ENCODE data around the gene ST8SIA1. TPM values are rescaled to one million over a fixed set of nuclear protein-coding genes. Genes with fewer than 3 reads are reported as not detected.

The ST8SIA1 gene
- total and polyA plus RNA-seq, 2 of the 8 experiments (the other 6 are each of a cell fraction or from before 2014, with no cell fraction given), result 1.9 to 4.4 TPM

GRCh38 chr12:22206111-22206728, 128.3 kb downstream of the ST8SIA1 start:
- no peak overlapping the region for H2AFZ ChIP-seq (ENCODE audit: low read length)
- no peaks in the 10 kb centered on the region for H3K9me3 ChIP-seq (ENCODE audit: insufficient read depth in 2 of 2, low read depth in 1 of 2, low read length in 1 of 2)
- H2AK5ac ChIP-seq (ENCODE audit: low read depth, low read length), result no peak overlapping the region
- no peak overlapping the region for H3K27ac ChIP-seq (ENCODE audit: low read depth, low read length)
- no peak overlapping the region for H4K91ac ChIP-seq (replicated peaks; ENCODE audit: insufficient read length, low read length)
- H3K27me3 ChIP-seq (replicated peaks in 1 of 4; ENCODE audit: control insufficient read depth in 3 of 4, extremely low read depth in 1 of 4, insufficient read depth in 3 of 4, low read length in 3 of 4), result no peaks in the 10 kb centered on the region
- no peak overlapping the region for H3K9ac ChIP-seq (replicated peaks in 1 of 4; ENCODE audit: extremely low read depth in 1 of 4, low read depth in 3 of 4, low read length in 3 of 4)
- no peak overlapping the region for H2BK12ac ChIP-seq (ENCODE audit: low read depth, low read length)
- H3K79me2 ChIP-seq (ENCODE audit: control insufficient read depth in 1 of 2, insufficient read depth in 2 of 2, low read length in 2 of 2), result no peaks in the 10 kb centered on the region
- H3K14ac ChIP-seq (ENCODE audit: insufficient read length), result no peak overlapping the region
- H3K4me2 ChIP-seq (ENCODE audit: insufficient read depth in 1 of 2, low read depth in 2 of 2, low read length in 2 of 2), result no peak overlapping the region
- DNase-seq (ENCODE audit: low read depth in 1 of 2, low spot score in 2 of 2) (no peak), FAIRE-seq (no peak)
- CTCF ChIA-PET (ENCODE audit: partially characterized antibody), result interaction anchor here (1.1 to 1.4 kb wide), 4 partner anchors 105 to 237 kb away, joined by 3 to 4 read pairs (median 3); no protein-coding TSS in a partner anchor
- no peaks in the 10 kb centered on the region for H3K36me3 ChIP-seq (ENCODE audit: control insufficient read depth in 2 of 4, insufficient read depth in 4 of 4, low read length in 3 of 4)
- no peaks in the 10 kb centered on the region for H3K4me1 ChIP-seq (replicated peaks in 1 of 4; ENCODE audit: control insufficient read depth in 3 of 4, insufficient read depth in 4 of 4, low read length in 3 of 4)
- no peak overlapping the region for H3K18ac ChIP-seq (ENCODE audit: extremely low read depth, low read length)
- no peaks in the 10 kb centered on the region for H3K79me1 ChIP-seq (ENCODE audit: low read depth, low read length)
- no peak overlapping the region for H4K5ac ChIP-seq (ENCODE audit: insufficient read length, low read depth, low read length)
- POLR2A ChIA-PET (ENCODE audit: partially characterized antibody), result no interaction called here
- H2BK20ac ChIP-seq (ENCODE audit: low read length), result no peak overlapping the region
- no peak overlapping the region for H3K4ac ChIP-seq (replicated peaks; ENCODE audit: insufficient read length, low read depth, low read length)
- H4K8ac ChIP-seq (ENCODE audit: extremely low read depth, insufficient read depth, low read length), result no peak overlapping the region
- H3K23ac ChIP-seq (ENCODE audit: insufficient read length), result no peak overlapping the region
- WGBS, 2 experiments (ENCODE audit: extremely low coverage in 1 of 2, insufficient coverage in 1 of 2, insufficient read length in 1 of 2, insufficient replicate concordance in 2 of 2, low coverage in 1 of 2, low lambda C conversion rate in 2 of 2, missing lambda C conversion rate in 1 of 2), result 92% methylated on average over 6 of the region's 6 CpGs; no CpG with 5 or more reads in 1 of the 2 experiments
- no peak overlapping the region for H2BK5ac ChIP-seq (ENCODE audit: low read depth, low read length)
- H2BK15ac ChIP-seq (ENCODE audit: low read length), result no peak overlapping the region
- no peaks in the 10 kb centered on the region for H3K23me2 ChIP-seq (ENCODE audit: low read depth, low read length)
- no peak overlapping the region for H3K4me3 ChIP-seq (ENCODE audit: extremely low read depth in 1 of 4, insufficient read depth in 2 of 4, low read depth in 3 of 4, low read length in 4 of 4)
- H4K20me1 ChIP-seq (replicated peaks in 1 of 2; ENCODE audit: control insufficient read depth in 1 of 2, insufficient read depth in 2 of 2, low read length in 2 of 2), result no peaks in the 10 kb centered on the region
- TF ChIP-seq TCF12 (IDR thresholded peaks at IDR 0.05; ENCODE audit: low read depth, low read length) (no peak), SIRT6 (IDR thresholded peaks at IDR 0.05; ENCODE audit: low read length) (no peak), CEBPB (IDR thresholded peaks at IDR 0.05; ENCODE audit: low read depth, low read length) (no peak), TEAD4 (IDR thresholded peaks at IDR 0.05; ENCODE audit: low read depth, low read length) (no peak), JUN (IDR thresholded peaks at IDR 0.05; ENCODE audit: low read depth, low read length) (no peak), GTF2F1 (IDR thresholded peaks at IDR 0.05; ENCODE audit: borderline replicate concordance, low read depth, low read length) (no peak), SAP30 (IDR thresholded peaks at IDR 0.05; ENCODE audit: insufficient read depth, insufficient replicate concordance, low read length) (no peak), POLR2AphosphoS5 (IDR thresholded peaks at IDR 0.05; ENCODE audit: low read depth, low read length) (no peak), YY1 (IDR thresholded peaks at IDR 0.05; ENCODE audit: low read depth, low read length) (no peak)
- TF ChIP-seq, protein P1, sequence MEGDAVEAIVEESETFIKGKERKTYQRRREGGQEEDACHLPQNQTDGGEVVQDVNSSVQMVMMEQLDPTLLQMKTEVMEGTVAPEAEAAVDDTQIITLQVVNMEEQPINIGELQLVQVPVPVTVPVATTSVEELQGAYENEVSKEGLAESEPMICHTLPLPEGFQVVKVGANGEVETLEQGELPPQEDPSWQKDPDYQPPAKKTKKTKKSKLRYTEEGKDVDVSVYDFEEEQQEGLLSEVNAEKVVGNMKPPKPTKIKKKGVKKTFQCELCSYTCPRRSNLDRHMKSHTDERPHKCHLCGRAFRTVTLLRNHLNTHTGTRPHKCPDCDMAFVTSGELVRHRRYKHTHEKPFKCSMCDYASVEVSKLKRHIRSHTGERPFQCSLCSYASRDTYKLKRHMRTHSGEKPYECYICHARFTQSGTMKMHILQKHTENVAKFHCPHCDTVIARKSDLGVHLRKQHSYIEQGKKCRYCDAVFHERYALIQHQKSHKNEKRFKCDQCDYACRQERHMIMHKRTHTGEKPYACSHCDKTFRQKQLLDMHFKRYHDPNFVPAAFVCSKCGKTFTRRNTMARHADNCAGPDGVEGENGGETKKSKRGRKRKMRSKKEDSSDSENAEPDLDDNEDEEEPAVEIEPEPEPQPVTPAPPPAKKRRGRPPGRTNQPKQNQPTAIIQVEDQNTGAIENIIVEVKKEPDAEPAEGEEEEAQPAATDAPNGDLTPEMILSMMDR (IDR thresholded peaks at IDR 0.05; ENCODE audit: control extremely low read depth in 1 of 3, insufficient read depth in 1 of 3, low read depth in 1 of 3, low read length in 3 of 3), result no peak
- H2BK120ac ChIP-seq (replicated peaks; ENCODE audit: low read depth, low read length), result no peak overlapping the region
- H3K56ac ChIP-seq (replicated peaks; ENCODE audit: insufficient read length, low read depth, low read length), result no peak overlapping the region
